Measurements from ENCODE around the gene DLG3. TPM values are rescaled to one million over a fixed set of nuclear protein-coding genes. Genes with fewer than 3 reads are reported as not detected.
A peak's percentile ranks its signal among the peaks of the same experiment; 100 is the strongest.

DLG3 gene
- polyA plus RNA-seq, 2 of the 4 experiments (the other 2 are of a cell fraction), result 3.2 to 12.8 TPM

DNA sequence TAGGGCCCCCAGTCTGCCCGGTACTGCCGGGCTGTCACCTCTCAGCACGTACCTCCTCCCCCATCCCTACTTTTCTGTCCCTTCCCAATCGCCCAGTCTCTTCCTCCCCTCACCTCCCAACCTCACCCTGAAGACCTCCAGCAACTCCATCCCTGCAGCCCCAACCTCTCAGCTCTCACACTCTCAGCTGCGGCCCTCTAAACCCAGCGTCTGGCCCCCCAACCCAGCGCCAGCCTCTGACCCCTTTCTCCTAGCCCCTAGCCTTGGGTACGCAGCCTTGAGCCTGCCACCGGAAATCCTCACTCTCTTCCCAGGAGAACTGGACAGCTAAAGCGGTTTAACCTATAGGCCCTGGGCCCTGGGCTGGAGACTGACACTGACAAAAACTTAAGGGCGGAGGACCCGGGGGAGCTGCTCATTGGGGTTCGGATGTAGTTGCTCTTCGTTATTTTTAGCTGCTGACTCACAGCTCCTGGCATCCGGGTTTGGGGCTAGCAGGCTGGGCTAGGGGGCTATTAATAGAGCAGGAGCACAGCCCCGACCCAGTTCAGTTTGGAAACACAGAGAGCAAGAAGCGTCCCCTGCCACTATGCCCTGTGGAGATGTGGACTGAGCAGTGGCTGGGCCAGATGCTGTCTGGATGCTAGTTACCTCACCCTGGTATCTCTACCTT, 9.6 kb upstream of the DLG3 start:
- TF ChIP-seq, protein P1, sequence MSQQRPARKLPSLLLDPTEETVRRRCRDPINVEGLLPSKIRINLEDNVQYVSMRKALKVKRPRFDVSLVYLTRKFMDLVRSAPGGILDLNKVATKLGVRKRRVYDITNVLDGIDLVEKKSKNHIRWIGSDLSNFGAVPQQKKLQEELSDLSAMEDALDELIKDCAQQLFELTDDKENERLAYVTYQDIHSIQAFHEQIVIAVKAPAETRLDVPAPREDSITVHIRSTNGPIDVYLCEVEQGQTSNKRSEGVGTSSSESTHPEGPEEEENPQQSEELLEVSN (IDR thresholded peaks at IDR 0.05; ENCODE audit: borderline replicate concordance, low read depth), result no peak
- TF ChIP-seq NPAS2 (CRISPR knock-in tag; IDR thresholded peaks at IDR 0.05; ENCODE audit: borderline replicate concordance) (no peak), HOXB13 (CRISPR knock-in tag; IDR thresholded peaks at IDR 0.05; ENCODE audit: low read depth) (no peak), KDM5A (IDR thresholded peaks at IDR 0.05) (no peak), MAZ (IDR thresholded peaks at IDR 0.05; ENCODE audit: borderline replicate concordance, low read depth, low read length) (no peak), ZNF302 (CRISPR knock-in tag; IDR thresholded peaks at IDR 0.05) (no peak), CBX2 (IDR thresholded peaks at IDR 0.05; ENCODE audit: borderline replicate concordance, low read depth) (no peak), GATA3 (IDR thresholded peaks at IDR 0.05; ENCODE audit: borderline replicate concordance) (no peak), SREBF2 (IDR thresholded peaks at IDR 0.05) (no peak), NFE2L2 (conservative IDR thresholded peaks at IDR 0.05; ENCODE audit: low read length) (no peak), FOSL2 (IDR thresholded peaks at IDR 0.05) (no peak), FOSL2 (CRISPR knock-in tag; IDR thresholded peaks at IDR 0.05) (no peak), ZFP36 (IDR thresholded peaks at IDR 0.05; ENCODE audit: borderline replicate concordance, partially characterized antibody) (no peak), POLR2A (IDR thresholded peaks at IDR 0.05; ENCODE audit: low read length) (no peak), EHMT2 (IDR thresholded peaks at IDR 0.05; ENCODE audit: low read depth) (no peak)
- TF ChIP-seq, protein P2, sequence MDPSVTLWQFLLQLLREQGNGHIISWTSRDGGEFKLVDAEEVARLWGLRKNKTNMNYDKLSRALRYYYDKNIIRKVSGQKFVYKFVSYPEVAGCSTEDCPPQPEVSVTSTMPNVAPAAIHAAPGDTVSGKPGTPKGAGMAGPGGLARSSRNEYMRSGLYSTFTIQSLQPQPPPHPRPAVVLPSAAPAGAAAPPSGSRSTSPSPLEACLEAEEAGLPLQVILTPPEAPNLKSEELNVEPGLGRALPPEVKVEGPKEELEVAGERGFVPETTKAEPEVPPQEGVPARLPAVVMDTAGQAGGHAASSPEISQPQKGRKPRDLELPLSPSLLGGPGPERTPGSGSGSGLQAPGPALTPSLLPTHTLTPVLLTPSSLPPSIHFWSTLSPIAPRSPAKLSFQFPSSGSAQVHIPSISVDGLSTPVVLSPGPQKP (IDR thresholded peaks at IDR 0.05; ENCODE audit: low read depth, low read length), result no peak
- TF ChIP-seq, protein P3, sequence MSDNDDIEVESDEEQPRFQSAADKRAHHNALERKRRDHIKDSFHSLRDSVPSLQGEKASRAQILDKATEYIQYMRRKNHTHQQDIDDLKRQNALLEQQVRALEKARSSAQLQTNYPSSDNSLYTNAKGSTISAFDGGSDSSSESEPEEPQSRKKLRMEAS (IDR thresholded peaks at IDR 0.05), result no peak
- TF ChIP-seq, protein P4, sequence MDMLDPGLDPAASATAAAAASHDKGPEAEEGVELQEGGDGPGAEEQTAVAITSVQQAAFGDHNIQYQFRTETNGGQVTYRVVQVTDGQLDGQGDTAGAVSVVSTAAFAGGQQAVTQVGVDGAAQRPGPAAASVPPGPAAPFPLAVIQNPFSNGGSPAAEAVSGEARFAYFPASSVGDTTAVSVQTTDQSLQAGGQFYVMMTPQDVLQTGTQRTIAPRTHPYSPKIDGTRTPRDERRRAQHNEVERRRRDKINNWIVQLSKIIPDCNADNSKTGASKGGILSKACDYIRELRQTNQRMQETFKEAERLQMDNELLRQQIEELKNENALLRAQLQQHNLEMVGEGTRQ (IDR thresholded peaks at IDR 0.05), result no peak
- Histone ChIP-seq H3K27ac (peak overlapping the region; percentile 78 to 88), H3K4me2 (peak overlapping the region; percentile 95), H3K4me3 (peak overlapping the region; percentile 72), H3K4me1 (peaks cover 9% of the 10 kb centered on the region; the same call in 1 of the 3 replicates), H3K9me3 (no peaks in the 10 kb centered on the region)
- WGBS (ENCODE audit: missing lambda C conversion rate), result 47% methylated on average over 16 of the region's 17 CpGs
- CTCF ChIA-PET, result interaction anchor here (0.6 to 4.8 kb wide), 10 partner anchors 9 to 1380 kb away, joined by 3 to 44 read pairs (median 4); partner anchors contain the start of genes DLG3, GDPD2 and IGBP1
- DNase-seq (ENCODE audit: low read depth in 1 of 2, low spot score in 1 of 2) (no peak), FAIRE-seq (no peak), ATAC-seq (peak in 1 of 2 experiments; percentile 18; a peak in 3 of 6 replicates)
- POLR2A ChIA-PET, result interaction anchor here (1.0 to 1.8 kb wide), 2 partner anchors 229 to 302 kb away, joined by 3 to 10 read pairs; partner anchors contain the start of gene IGBP1

DNA sequence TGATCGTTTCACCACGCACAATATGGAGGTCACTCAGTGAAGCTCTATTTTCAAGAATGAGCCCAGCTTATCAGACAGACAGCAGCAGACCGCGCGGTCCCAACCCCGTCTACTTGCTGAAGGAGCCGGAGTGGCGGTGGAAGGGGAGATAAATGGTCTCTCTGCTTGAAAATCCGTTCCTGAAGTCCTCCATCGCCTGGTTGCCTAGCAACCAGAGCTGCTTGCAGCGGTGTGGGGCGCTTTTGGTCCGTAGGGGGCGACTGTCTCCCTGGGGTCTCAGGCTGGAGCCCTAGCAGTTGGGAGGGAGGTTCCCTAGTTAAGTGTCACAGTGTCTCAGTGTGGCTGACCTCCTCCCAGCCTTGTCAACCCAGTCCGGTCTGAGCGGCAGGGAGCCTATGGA, 8.3 kb upstream of the DLG3 start:
- Histone ChIP-seq H3K4me1 (peaks cover 9% of the 10 kb centered on the region; the same call in 1 of the 3 replicates), H3K4me3 (no peak overlapping the region), H3K27ac (no peak overlapping the region), H3K9me3 (no peaks in the 10 kb centered on the region), H3K4me2 (no peak overlapping the region)
- ATAC-seq (no peak), DNase-seq (ENCODE audit: low read depth in 1 of 2, low spot score in 1 of 2) (no peak), FAIRE-seq (no peak)
- ChIA-PET CTCF (interaction anchor here (1.0 to 4.8 kb wide), 6 partner anchors 7 to 303 kb away, joined by 3 to 44 read pairs (median 12); partner anchors contain the start of genes DLG3, GDPD2 and IGBP1), POLR2A (no interaction called here)
- 88% methylated on average over 14 of the region's 16 CpGs for WGBS (ENCODE audit: missing lambda C conversion rate)
- TF ChIP-seq ZC3H11A (IDR thresholded peaks at IDR 0.05) (no peak), MAZ (IDR thresholded peaks at IDR 0.05; ENCODE audit: borderline replicate concordance, low read depth, low read length) (no peak)

DNA sequence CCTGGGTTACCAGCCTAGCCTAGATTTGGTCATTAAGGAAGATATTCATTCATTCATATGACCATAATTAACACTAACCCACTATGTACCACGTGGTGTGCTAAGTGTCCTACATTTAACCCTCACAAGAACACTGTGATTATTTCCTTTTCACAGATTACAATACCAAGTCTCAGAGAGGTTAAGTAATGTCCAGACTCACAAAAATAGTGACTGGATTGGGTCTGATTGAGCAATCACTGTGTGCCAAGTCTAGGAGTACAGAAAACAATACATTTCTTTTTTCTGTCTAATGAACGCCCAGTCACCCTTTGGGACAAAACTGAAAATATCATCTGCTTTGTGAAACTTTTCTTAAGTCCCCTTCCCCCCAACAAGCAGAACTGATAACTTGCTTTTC, 7.6 kb upstream of the DLG3 start:
- Histone ChIP-seq H3K27ac (no peak overlapping the region), H3K9me3 (no peaks in the 10 kb centered on the region), H3K4me3 (no peak overlapping the region), H3K4me2 (no peak overlapping the region), H3K4me1 (peaks cover 9% of the 10 kb centered on the region; the same call in 1 of the 3 replicates)
- FAIRE-seq, result no peak
- ChIA-PET POLR2A (no interaction called here), CTCF (no interaction called here)
- no peak for DNase-seq (ENCODE audit: low read depth in 1 of 2, low spot score in 1 of 2)
- 84% methylated on average over 2 of the region's 2 CpGs for WGBS (ENCODE audit: missing lambda C conversion rate)
- TF ChIP-seq RARB (CRISPR knock-in tag; IDR thresholded peaks at IDR 0.05), result no peak
- no peak for TF ChIP-seq SREBF2 (IDR thresholded peaks at IDR 0.05)
- no peak for TF ChIP-seq CHD4 (IDR thresholded peaks at IDR 0.05; ENCODE audit: borderline replicate concordance)
- TF ChIP-seq TFCP2L1 (CRISPR knock-in tag; IDR thresholded peaks at IDR 0.05), result no peak
- no peak for TF ChIP-seq RFX5 (IDR thresholded peaks at IDR 0.05)
- no peak for TF ChIP-seq FOXS1 (CRISPR knock-in tag; IDR thresholded peaks at IDR 0.05)
- TF ChIP-seq BHLHE40 (IDR thresholded peaks at IDR 0.05; ENCODE audit: low read depth, low read length), result no peak
- TF ChIP-seq, protein P5, sequence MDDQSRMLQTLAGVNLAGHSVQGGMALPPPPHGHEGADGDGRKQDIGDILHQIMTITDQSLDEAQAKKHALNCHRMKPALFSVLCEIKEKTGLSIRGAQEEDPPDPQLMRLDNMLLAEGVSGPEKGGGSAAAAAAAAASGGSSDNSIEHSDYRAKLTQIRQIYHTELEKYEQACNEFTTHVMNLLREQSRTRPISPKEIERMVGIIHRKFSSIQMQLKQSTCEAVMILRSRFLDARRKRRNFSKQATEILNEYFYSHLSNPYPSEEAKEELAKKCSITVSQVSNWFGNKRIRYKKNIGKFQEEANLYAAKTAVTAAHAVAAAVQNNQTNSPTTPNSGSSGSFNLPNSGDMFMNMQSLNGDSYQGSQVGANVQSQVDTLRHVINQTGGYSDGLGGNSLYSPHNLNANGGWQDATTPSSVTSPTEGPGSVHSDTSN (IDR thresholded peaks at IDR 0.05), result no peak
- no peak for TF ChIP-seq HEYL (CRISPR knock-in tag; IDR thresholded peaks at IDR 0.05)
- ATAC-seq, result no peak
